ENCODE measurements around the gene MGST3.
A peak's percentile ranks its signal among the peaks of the same experiment; 100 is the strongest.

The MGST3 gene

DNA sequence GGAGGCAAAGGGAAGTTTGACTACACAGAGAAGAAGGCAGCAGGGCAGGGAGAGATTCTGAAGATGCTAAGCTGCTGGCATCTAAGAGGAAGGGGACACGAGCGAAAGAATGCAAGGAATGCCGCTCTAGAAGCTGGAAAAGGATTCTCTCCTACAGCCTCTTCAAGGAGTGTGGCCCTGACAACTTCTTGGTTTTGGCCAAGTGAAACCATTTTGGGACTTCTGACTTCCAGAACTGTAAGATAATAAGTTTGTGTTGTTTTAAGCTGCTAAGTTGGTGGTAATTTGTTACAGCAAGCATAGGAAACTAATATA, 28.5 kb downstream of the MGST3 start:
- DNase-seq, result no peak
- Mint-ChIP-seq H3K27me3 (ENCODE audit: low read depth, poor library complexity) (no peaks in the 10 kb centered on the region), H3K27ac (no peak overlapping the region), H3K4me1 (no peaks in the 10 kb centered on the region), H3K36me3 (ENCODE audit: low read depth) (peaks cover 37% of the 10 kb centered on the region), H3K9me3 (no peaks in the 10 kb centered on the region), H3K4me3 (no peak overlapping the region)
- TF ChIP-seq, protein P1, sequence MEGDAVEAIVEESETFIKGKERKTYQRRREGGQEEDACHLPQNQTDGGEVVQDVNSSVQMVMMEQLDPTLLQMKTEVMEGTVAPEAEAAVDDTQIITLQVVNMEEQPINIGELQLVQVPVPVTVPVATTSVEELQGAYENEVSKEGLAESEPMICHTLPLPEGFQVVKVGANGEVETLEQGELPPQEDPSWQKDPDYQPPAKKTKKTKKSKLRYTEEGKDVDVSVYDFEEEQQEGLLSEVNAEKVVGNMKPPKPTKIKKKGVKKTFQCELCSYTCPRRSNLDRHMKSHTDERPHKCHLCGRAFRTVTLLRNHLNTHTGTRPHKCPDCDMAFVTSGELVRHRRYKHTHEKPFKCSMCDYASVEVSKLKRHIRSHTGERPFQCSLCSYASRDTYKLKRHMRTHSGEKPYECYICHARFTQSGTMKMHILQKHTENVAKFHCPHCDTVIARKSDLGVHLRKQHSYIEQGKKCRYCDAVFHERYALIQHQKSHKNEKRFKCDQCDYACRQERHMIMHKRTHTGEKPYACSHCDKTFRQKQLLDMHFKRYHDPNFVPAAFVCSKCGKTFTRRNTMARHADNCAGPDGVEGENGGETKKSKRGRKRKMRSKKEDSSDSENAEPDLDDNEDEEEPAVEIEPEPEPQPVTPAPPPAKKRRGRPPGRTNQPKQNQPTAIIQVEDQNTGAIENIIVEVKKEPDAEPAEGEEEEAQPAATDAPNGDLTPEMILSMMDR (IDR thresholded peaks at IDR 0.05), result no peak

DNA sequence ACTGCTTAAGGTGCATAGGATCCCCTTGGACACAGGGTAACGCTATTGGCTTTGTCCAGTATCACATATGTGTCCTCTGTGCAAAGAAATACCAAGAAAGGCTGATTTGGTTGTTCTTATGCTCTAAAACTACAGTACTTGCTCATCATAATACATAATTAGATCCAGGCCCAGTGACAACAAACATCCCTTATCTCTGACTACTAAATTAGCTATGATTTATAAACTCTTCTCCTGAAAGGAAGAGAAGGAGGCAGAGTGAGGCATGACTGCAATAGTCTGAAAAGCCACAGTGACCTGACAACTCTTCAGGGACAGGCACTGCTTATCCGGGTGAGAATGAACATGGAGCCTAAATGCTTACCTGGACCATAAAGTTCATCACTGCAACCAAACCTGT, 30.7 kb downstream of the MGST3 start:
- TF ChIP-seq, protein P1 (IDR thresholded peaks at IDR 0.05), result no peak
- H3K4me3 Mint-ChIP-seq, result no peak overlapping the region
- no peak for DNase-seq
- H3K27ac Mint-ChIP-seq, result peak overlapping the region; percentile 24
- H3K4me1 Mint-ChIP-seq, result no peaks in the 10 kb centered on the region
- H3K27me3 Mint-ChIP-seq (ENCODE audit: low read depth, poor library complexity), result no peaks in the 10 kb centered on the region
- no peaks in the 10 kb centered on the region for H3K9me3 Mint-ChIP-seq
- H3K36me3 Mint-ChIP-seq (ENCODE audit: low read depth), result peaks cover 40% of the 10 kb centered on the region

DNA sequence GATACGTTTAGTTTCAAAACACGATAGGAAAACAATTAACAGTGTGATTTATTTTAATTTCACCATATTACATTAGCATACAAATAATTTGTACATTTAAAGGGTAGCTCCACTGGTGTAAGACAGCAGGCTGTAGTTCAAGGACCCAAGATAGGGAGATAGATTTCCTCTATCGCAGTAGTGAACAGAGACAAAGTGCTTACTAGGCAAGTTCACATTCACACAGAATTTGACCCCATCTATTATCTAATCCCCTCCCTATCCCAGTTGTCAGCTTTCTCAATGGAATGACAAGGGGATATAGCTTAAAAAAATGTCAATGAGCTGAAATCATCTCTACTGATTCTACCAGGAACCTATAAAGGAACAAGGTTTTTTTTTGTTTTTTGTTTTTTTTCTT, 31.2 kb downstream of the MGST3 start:
- H3K27me3 Mint-ChIP-seq (ENCODE audit: low read depth, poor library complexity), result no peaks in the 10 kb centered on the region
- H3K36me3 Mint-ChIP-seq (ENCODE audit: low read depth), result peaks cover 42% of the 10 kb centered on the region
- H3K4me1 Mint-ChIP-seq, result no peaks in the 10 kb centered on the region
- no peak overlapping the region for H3K27ac Mint-ChIP-seq
- TF ChIP-seq, protein P1 (IDR thresholded peaks at IDR 0.05), result no peak
- H3K4me3 Mint-ChIP-seq, result no peak overlapping the region
- no peak for DNase-seq
- no peaks in the 10 kb centered on the region for H3K9me3 Mint-ChIP-seq

DNA sequence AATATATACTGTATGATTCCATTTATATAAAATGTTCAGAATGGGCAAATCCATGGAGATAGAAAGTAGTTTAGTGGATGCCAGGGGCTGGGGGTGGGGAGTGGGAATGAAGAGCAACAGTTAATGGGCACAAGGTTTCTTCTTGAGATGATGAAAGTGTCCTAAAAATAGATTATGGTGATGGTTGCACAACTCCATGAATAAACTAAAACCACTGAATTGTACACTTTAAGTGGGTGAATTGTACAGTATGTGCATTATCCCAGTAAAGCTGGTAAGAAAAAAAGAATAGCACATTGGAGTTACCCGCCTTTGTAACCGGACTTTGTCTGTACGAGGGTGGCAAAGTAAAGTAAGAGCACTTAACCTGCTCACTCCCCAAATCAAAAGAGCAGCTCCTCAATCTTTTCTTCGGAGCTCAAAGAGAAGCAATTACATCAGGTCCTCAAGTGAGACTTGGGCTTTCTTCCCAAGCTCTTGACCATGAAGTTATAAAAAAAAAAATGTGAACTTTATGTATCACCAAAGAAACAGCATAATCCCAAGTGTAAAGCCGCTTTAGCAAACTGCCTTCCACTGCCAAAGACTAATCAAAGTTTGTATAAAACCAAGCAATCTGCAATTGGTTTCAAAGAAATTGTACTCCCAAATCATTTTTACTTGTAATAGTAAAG, 35.3 kb downstream of the MGST3 start:
- Mint-ChIP-seq H3K36me3 (ENCODE audit: low read depth) (peaks cover 77% of the 10 kb centered on the region), H3K27ac (no peak overlapping the region), H3K4me3 (no peak overlapping the region), H3K27me3 (ENCODE audit: low read depth, poor library complexity) (no peaks in the 10 kb centered on the region), H3K9me3 (no peaks in the 10 kb centered on the region), H3K4me1 (no peaks in the 10 kb centered on the region)
- TF ChIP-seq, protein P1 (IDR thresholded peaks at IDR 0.05), result no peak
- no peak for DNase-seq

DNA sequence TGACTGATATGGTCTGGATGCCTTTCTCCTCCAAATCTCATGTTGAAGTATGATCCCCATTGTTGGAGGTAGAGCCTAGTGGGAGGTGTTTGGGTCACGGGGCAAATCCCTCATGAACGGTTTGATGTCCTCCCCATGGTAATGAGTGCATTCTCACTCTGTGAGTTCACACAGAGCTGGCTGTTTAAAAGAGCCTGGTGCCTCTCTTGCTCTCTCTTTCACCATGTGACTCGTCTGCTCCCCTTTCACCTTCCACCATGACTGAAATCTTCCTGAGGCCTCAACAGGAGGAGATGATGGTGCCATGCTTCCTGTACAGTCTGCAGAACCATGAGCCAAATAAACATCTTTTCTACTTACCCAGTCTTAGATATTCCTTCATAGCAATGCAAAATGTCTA, 37.1 kb downstream of the MGST3 start:
- TF ChIP-seq, protein P1 (IDR thresholded peaks at IDR 0.05), result no peak
- H3K27ac Mint-ChIP-seq, result peak overlapping the region; percentile 72

DNA sequence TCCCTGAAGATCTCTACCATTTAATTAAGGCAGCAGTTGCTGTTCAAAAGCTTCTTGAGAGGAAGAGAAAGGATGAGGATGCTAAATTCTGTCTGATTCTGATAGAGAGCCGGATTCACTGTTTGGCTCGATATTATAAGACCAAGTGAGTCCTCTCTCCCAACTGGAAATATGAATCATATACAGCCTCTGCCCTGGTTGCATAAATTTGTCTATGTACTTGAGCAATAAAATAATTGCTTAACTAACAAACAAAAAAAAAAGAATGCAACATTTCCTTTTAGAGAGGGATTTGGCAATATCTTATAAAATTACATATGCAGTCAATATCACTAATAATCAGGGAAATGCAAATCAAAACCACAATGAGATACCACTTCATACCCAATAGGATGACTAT, 40.5 kb downstream of the MGST3 start:
- Mint-ChIP-seq H3K27ac (no peak overlapping the region), H3K4me1 (no peaks in the 10 kb centered on the region), H3K36me3 (ENCODE audit: low read depth) (peaks cover 80% of the 10 kb centered on the region), H3K4me3 (no peak overlapping the region), H3K27me3 (ENCODE audit: low read depth, poor library complexity) (peaks cover 3% of the 10 kb centered on the region), H3K9me3 (peaks cover 14% of the 10 kb centered on the region)
- TF ChIP-seq, protein P1 (IDR thresholded peaks at IDR 0.05), result no peak
- no peak for DNase-seq

More for the DNA sequence above, 37.1 kb downstream of the MGST3 start:
- peaks cover 3% of the 10 kb centered on the region for H3K27me3 Mint-ChIP-seq (ENCODE audit: low read depth, poor library complexity)
- H3K4me1 Mint-ChIP-seq, result no peaks in the 10 kb centered on the region
- no peak for DNase-seq
- no peak overlapping the region for H3K4me3 Mint-ChIP-seq
- no peaks in the 10 kb centered on the region for H3K9me3 Mint-ChIP-seq
- H3K36me3 Mint-ChIP-seq (ENCODE audit: low read depth), result peaks cover 79% of the 10 kb centered on the region
